Mesenchymal stem cell (in vitro differentiated cells and primary cell): ENCODE results near the gene SPNS2.

Source experiments
- DNase-seq: peaks from one replicate; pipeline ENCODE4 v3.0.0-alpha.2; 2013
- H2AFZ ChIP-seq: one replicate; pipeline ENCODE4 v1.6.1; 2013; ENCODE audit warnings: low read depth, mild to moderate bottlenecking, control low read depth, inconsistent platforms, low read length, moderate library complexity
- H2AK5ac ChIP-seq: 2 replicates; pipeline ENCODE4 v1.6.1; 2013; ENCODE audit warnings: low read length, moderate library complexity, mild to moderate bottlenecking, inconsistent platforms; ENCODE audit not compliant: severe bottlenecking
- H2BK120ac ChIP-seq: one replicate; pipeline ENCODE4 v1.6.1; 2013; ENCODE audit warnings: low read depth, mild to moderate bottlenecking, inconsistent platforms, low read length, moderate library complexity
- H2BK12ac ChIP-seq, 2 experiments: one replicate each; pipeline ENCODE4 v1.6.1; 2013; ENCODE audit warnings: inconsistent platforms in 2 of 2, low read length in 2 of 2, mild to moderate bottlenecking in 2 of 2, moderate library complexity in 2 of 2, control low read depth in 1 of 2
- H2BK15ac ChIP-seq: one replicate; pipeline ENCODE4 v1.6.1; 2013; ENCODE audit warnings: mild to moderate bottlenecking, low read depth, inconsistent platforms; ENCODE audit not compliant: poor library complexity, severe bottlenecking
- H2BK5ac ChIP-seq: 2 replicates; pipeline ENCODE4 v1.6.1; 2013; ENCODE audit warnings: low read depth, mild to moderate bottlenecking, low read length, control low read depth, inconsistent platforms; ENCODE audit not compliant: poor library complexity, severe bottlenecking
- H3K14ac ChIP-seq, 2 experiments: one replicate each; pipeline ENCODE4 v1.6.1; 2013; ENCODE audit warnings: inconsistent platforms in 2 of 2, low read length in 2 of 2, control low read depth in 1 of 2, mild to moderate bottlenecking in 1 of 2, moderate library complexity in 1 of 2
- H3K18ac ChIP-seq, 2 experiments: one replicate each; pipeline ENCODE4 v1.6.1; 2013; ENCODE audit warnings: inconsistent platforms in 2 of 2, low read length in 2 of 2, control low read depth in 1 of 2, low read depth in 1 of 2, mild to moderate bottlenecking in 1 of 2
- H3K23ac ChIP-seq, 2 experiments: one replicate each; pipeline ENCODE4 v1.6.1; 2013; ENCODE audit warnings: inconsistent platforms in 2 of 2, low read length in 2 of 2, mild to moderate bottlenecking in 2 of 2, moderate library complexity in 2 of 2, control low read depth in 1 of 2
- H3K27ac ChIP-seq: 2 replicates; pipeline ENCODE4 v1.5.1; 2013; ENCODE audit warnings: mild to moderate bottlenecking, moderate library complexity, low read length, control low read depth, inconsistent platforms; ENCODE audit not compliant: poor library complexity, severe bottlenecking
- H3K27me3 ChIP-seq, 2 experiments: 2 replicates each; pipeline versions ENCODE4 v1.6.1 to v1.7.0; 2013; ENCODE audit warnings: low read length in 2 of 2, mild to moderate bottlenecking in 2 of 2, moderate library complexity in 2 of 2, control low read depth in 1 of 2, inconsistent platforms in 1 of 2; ENCODE audit not compliant: control insufficient read depth in 1 of 2, insufficient read depth in 1 of 2
- H3K36me3 ChIP-seq, 2 experiments: 2 replicates each; pipeline versions ENCODE4 v1.6.1 to v1.7.0; 2013; ENCODE audit warnings: low read length in 2 of 2, control low read depth in 1 of 2, inconsistent platforms in 1 of 2, low read depth in 1 of 2, mild to moderate bottlenecking in 1 of 2; ENCODE audit not compliant: insufficient read depth in 2 of 2, control insufficient read depth in 1 of 2
- H3K4ac ChIP-seq, 2 experiments: one replicate each; pipeline ENCODE4 v1.6.1; 2013; ENCODE audit warnings: inconsistent platforms in 2 of 2, low read length in 2 of 2, mild to moderate bottlenecking in 2 of 2, moderate library complexity in 2 of 2, control low read depth in 1 of 2, low read depth in 1 of 2
- H3K4me1 ChIP-seq: 2 replicates; pipeline ENCODE4 v1.6.1; 2013; ENCODE audit warnings: low read depth, low read length, control low read depth; ENCODE audit not compliant: control insufficient read depth, insufficient read depth
- H3K4me2 ChIP-seq: 2 replicates; pipeline ENCODE4 v1.6.1; 2013; ENCODE audit warnings: low read length, mild to moderate bottlenecking, inconsistent platforms; ENCODE audit not compliant: poor library complexity, severe bottlenecking
- H3K4me3 ChIP-seq, 2 experiments: 2 replicates each; pipeline versions ENCODE4 v1.5.1 to v1.7.0; 2013; ENCODE audit warnings: low read length in 2 of 2, mild to moderate bottlenecking in 2 of 2, control low read depth in 1 of 2, low read depth in 1 of 2; ENCODE audit not compliant: insufficient read depth in 1 of 2
- H3K79me1 ChIP-seq: replicated peaks from 2 replicates; pipeline ENCODE4 v1.6.1; 2013; ENCODE audit warnings: mild to moderate bottlenecking, control low read depth, low read length, inconsistent platforms; ENCODE audit not compliant: poor library complexity, severe bottlenecking
- H3K9ac ChIP-seq: 2 replicates; pipeline ENCODE4 v1.7.0; 2013; ENCODE audit warnings: mild to moderate bottlenecking, low read length, moderate library complexity
- H3K9me3 ChIP-seq: 2 replicates; pipeline ENCODE4 v1.7.0; 2013; ENCODE audit warnings: mild to moderate bottlenecking, low read length; ENCODE audit not compliant: control insufficient read depth
- H4K8ac ChIP-seq: one replicate; pipeline ENCODE4 v1.6.1; 2013; ENCODE audit warnings: inconsistent platforms, mild to moderate bottlenecking, low read length, moderate library complexity
- H4K91ac ChIP-seq: one replicate; pipeline ENCODE4 v1.6.1; 2013; ENCODE audit warnings: mild to moderate bottlenecking, low read length, inconsistent platforms
- WGBS: methylation state at CpG from one replicate; pipeline ENCODE4 v1.1.7; 2013; ENCODE audit warnings: mixed read lengths; 5-methylcytosine and 5-hydroxymethylcytosine counted together

SPNS2 gene

DNA sequence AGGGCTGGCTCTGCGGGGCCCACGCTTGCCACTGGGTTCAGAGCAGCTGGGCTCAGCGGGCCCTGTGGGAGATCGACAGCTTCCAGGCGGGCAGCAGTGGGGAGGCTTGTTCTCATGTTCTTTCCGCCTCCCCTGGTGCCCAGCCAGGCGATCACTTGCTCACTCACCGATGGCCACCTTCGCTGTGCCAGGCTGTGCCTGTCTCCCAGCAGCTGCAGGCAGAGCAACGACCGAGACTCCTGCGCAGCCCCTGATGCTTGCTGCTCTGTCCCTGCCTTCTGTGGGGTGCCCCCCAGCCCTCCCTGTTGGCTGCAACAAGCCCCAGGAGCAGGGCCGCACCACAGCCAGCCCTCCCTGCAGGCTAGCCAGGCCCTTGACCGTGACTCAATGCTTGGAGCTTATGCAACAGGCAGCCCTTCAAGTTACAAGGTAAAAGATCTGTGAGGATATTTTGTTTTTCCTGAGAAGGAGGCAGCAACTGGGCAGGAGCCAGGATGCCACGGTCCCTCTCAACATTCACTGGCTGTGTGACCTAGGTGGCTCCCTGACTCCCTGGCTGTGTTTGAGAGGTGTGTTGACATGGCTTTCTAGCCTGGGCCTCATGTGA is 9.6 kb upstream of the SPNS2 start:
- Histone ChIP-seq H3K18ac (no peak overlapping the region), H2BK12ac (no peak overlapping the region), H3K79me1 (no peaks in the 10 kb centered on the region), H2AFZ (no peak overlapping the region), H2AK5ac (peak overlapping the region; percentile 60), H3K9ac (no peak overlapping the region), H3K9me3 (no peaks in the 10 kb centered on the region), H3K36me3 (no peaks in the 10 kb centered on the region), H3K4me2 (no peak overlapping the region), H2BK15ac (no peak overlapping the region), H3K4me3 (peak overlapping the region in 1 of 2 experiments; percentile 15), H3K27ac (peak overlapping the region; percentile 69), H3K4ac (no peak overlapping the region), H3K14ac (no peak overlapping the region), H4K8ac (no peak overlapping the region), H3K4me1 (peaks cover 18% of the 10 kb centered on the region), H3K27me3 (peaks cover 4 to 38% of the 10 kb centered on the region in 2 experiments), H3K23ac (no peak overlapping the region), H2BK120ac (no peak overlapping the region), H2BK5ac (no peak overlapping the region), H4K91ac (no peak overlapping the region)
- WGBS: 91% methylated on average over 15 of the region's 15 CpGs
- DNase-seq: no peak

DNA sequence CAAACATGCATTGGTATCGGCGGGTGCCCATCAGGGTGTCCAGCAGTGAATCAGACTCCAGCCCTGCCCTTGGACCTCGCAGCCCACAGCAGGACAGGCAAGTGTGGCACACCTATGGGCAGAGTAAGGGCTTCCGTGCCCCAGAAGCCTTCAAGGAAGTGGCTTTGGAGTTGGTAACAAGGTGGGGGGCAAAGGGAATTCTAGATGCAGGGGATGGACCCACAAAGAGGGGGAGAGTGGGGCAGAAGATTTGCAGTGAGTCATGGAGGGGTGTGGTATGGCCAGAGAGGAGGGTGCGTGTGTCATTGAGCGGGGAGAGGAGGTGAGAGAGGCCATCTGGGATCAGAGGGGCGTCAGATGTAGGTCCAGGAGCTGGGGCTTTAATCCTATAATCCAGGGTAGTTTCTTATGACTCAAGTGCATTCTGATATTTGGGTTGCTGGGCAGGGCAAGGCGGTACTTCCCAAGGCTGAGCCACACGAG is 8.5 kb upstream of the SPNS2 start:
- H3K4me1 ChIP-seq: peaks cover 18% of the 10 kb centered on the region
- H2AK5ac ChIP-seq: no peak overlapping the region
- no peak overlapping the region for H3K18ac ChIP-seq
- H2BK15ac ChIP-seq: no peak overlapping the region
- no peak overlapping the region for H3K4ac ChIP-seq
- no peak overlapping the region for H3K27ac ChIP-seq
- no peak overlapping the region for H4K91ac ChIP-seq
- no peak overlapping the region for H3K9ac ChIP-seq
- H2BK120ac ChIP-seq: no peak overlapping the region
- H3K27me3 ChIP-seq: peaks cover 4 to 38% of the 10 kb centered on the region in 2 experiments
- H3K4me3 ChIP-seq: no peak overlapping the region
- no peak overlapping the region for H3K23ac ChIP-seq
- H2BK5ac ChIP-seq: no peak overlapping the region
- H3K14ac ChIP-seq: no peak overlapping the region
- 66% methylated on average over 9 of the region's 9 CpGs for WGBS
- DNase-seq: no peak
- no peak overlapping the region for H2AFZ ChIP-seq
- H3K36me3 ChIP-seq: no peaks in the 10 kb centered on the region
- H2BK12ac ChIP-seq: no peak overlapping the region
- H3K9me3 ChIP-seq: no peaks in the 10 kb centered on the region
- no peak overlapping the region for H4K8ac ChIP-seq
- no peaks in the 10 kb centered on the region for H3K79me1 ChIP-seq
- no peak overlapping the region for H3K4me2 ChIP-seq

DNA sequence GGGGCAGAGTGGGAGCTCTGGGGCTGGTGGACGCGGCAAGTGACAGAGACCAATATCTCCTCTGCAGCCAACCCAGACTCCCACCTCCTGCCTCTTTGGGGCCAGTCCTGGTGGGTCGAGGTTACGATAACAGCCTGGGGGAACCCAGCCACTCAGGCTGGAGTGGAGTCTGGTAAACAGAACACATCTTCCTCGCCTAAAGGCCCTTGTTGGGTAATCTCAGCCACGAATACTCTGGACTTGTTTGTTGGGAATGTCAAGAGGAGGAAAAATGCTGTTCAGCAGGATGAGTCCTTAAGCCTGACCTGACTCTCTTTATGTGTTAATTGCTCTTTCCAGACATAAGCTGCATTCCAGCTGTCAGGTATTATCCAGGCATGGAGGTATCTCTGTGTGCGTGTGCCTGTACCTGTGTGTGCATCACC is 8.0 kb upstream of the SPNS2 start:
- Histone ChIP-seq H3K36me3 (no peaks in the 10 kb centered on the region), H4K8ac (no peak overlapping the region), H3K4ac (no peak overlapping the region), H2BK120ac (no peak overlapping the region), H3K27me3 (peaks cover 4 to 38% of the 10 kb centered on the region in 2 experiments), H3K9ac (no peak overlapping the region), H2AK5ac (no peak overlapping the region), H3K4me3 (no peak overlapping the region), H3K4me2 (no peak overlapping the region), H4K91ac (no peak overlapping the region), H3K4me1 (peaks cover 18% of the 10 kb centered on the region), H2BK15ac (no peak overlapping the region), H3K9me3 (no peaks in the 10 kb centered on the region), H3K23ac (no peak overlapping the region), H2BK5ac (no peak overlapping the region), H3K14ac (no peak overlapping the region), H2AFZ (no peak overlapping the region), H3K27ac (no peak overlapping the region), H3K18ac (no peak overlapping the region), H2BK12ac (no peak overlapping the region), H3K79me1 (no peaks in the 10 kb centered on the region)
- whole genome bisulfite sequencing: 78% methylated on average over 5 of the region's 7 CpGs
- peak; percentile 14 for DNase-seq

DNA sequence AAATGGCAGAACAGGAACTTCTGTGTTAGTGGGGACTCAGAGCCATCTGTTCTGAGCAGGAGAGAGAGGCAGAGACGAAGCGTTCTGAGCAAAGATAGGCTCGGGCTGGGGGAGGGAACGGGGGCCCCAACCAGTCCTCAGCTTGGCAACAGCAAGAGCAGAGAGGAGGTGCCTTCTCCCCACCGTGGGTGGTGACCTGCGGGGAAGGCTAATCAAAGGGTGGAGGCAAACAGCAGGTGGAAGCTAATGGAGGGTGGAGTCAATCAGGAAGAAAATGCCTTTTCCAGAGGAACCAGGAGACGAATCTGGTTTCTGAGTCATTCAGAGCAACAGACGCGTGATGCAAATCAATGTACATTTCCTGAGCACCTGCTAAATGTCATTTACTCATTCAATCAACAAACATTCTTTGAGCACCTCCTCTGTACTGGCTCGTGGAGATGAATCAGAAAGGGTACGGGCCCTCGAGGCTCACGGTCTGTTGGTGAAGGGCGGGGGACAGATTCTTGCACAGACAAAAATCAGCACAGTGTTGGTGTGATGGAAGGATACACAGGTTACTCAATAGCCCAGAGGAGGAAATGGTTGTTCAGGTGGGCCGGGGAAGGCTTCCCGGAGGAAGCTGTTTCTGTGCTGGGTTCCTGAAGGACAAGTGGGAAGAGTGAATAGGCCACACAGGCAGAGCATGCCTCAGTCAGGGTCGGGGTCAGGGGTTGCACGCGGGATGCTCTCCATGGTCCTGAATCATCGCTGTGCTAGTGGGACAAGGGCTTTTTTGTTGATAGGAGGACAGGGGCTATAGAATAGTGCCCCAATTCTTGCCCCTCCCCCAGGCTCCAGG is 5.7 kb upstream of the SPNS2 start:
- no peaks in the 10 kb centered on the region for H3K36me3 ChIP-seq
- H3K4me3 ChIP-seq: no peak overlapping the region
- H3K4me1 ChIP-seq: peaks cover 32% of the 10 kb centered on the region
- H3K9ac ChIP-seq: no peak overlapping the region
- no peak overlapping the region for H4K91ac ChIP-seq
- no peak overlapping the region for H2BK15ac ChIP-seq
- DNase-seq: peak; percentile 38
- no peak overlapping the region for H3K27ac ChIP-seq
- no peak overlapping the region for H3K14ac ChIP-seq
- 53% methylated on average over 20 of the region's 20 CpGs for WGBS
- no peaks in the 10 kb centered on the region for H3K9me3 ChIP-seq
- H3K27me3 ChIP-seq: peaks cover 4 to 44% of the 10 kb centered on the region in 2 experiments
- H2AK5ac ChIP-seq: no peak overlapping the region
- H3K23ac ChIP-seq: no peak overlapping the region
- no peak overlapping the region for H2BK120ac ChIP-seq
- no peak overlapping the region for H4K8ac ChIP-seq
- no peak overlapping the region for H2BK12ac ChIP-seq
- no peak overlapping the region for H3K4me2 ChIP-seq
- H3K4ac ChIP-seq: no peak overlapping the region
- no peak overlapping the region for H2BK5ac ChIP-seq
- H2AFZ ChIP-seq: no peak overlapping the region
- no peaks in the 10 kb centered on the region for H3K79me1 ChIP-seq
- H3K18ac ChIP-seq: no peak overlapping the region
